GM12878 (cell line): ENCODE data around the gene ADAMTS13.

ENCODE experiments used
- CHD2 ChIP-seq: IDR thresholded peaks from 2 replicates; pipeline ENCODE4 v1.6.1; 2011; ENCODE audit warnings: low read depth, low read length, improper control_type of control experiment, borderline replicate concordance
- FOS ChIP-seq: IDR thresholded peaks from 3 replicates; pipeline ENCODE4 v1.6.1; 2011; ENCODE audit warnings: borderline replicate concordance; ENCODE audit not compliant: insufficient read length; ENCODE audit errors: extremely low read depth

DNA sequence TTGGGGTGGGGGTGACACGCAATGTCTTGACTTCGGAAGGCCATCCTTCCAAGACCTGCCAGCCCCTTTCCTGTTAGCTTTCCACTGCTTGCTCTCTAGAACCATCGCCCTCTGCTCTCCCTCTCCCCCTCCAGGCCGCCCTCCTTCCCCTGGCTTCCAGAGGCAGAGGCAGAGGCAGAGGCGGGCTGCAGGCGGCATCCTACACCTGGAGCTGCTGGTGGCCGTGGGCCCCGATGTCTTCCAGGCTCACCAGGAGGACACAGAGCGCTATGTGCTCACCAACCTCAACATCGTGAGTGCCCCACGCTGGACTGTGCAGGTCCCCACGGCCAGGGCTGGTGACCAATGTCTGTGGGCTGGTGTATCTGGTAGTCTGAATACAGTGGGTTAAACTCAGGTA, 2.0 kb downstream of the ADAMTS13 start:
- no peak for TF ChIP-seq FOS
- no peak for TF ChIP-seq CHD2
